GM12891 (cell line): Measurements from ENCODE around the gene SFMBT1.

Source experiments
- PAX5 ChIP-seq: IDR thresholded peaks from 2 replicates; pipeline ENCODE4 v1.6.1; 2011; ENCODE audit warnings: low read length, moderate library complexity, mild to moderate bottlenecking; ENCODE audit not compliant: insufficient read depth, severe bottlenecking
- POLR2A ChIP-seq: IDR thresholded peaks from 2 replicates; pipeline ENCODE4 v1.6.1; 2011; ENCODE audit warnings: low read depth, low read length, control low read depth
- POLR2AphosphoS5 ChIP-seq: IDR thresholded peaks from 2 replicates; pipeline ENCODE4 v1.6.1; 2011; ENCODE audit warnings: low read depth, low read length, control low read depth
- SPI1 ChIP-seq: IDR thresholded peaks from 2 replicates; pipeline ENCODE4 v1.6.1; 2011; ENCODE audit warnings: low read depth, low read length, control low read depth
- TAF1 ChIP-seq: IDR thresholded peaks from 2 replicates; pipeline ENCODE4 v1.6.1; 2011; ENCODE audit warnings: low read depth, low read length, control low read depth

- TF ChIP-seq SPI1 = no peak
- TF ChIP-seq TAF1 = no peak
- TF ChIP-seq POLR2AphosphoS5 = no peak
- no peak for TF ChIP-seq POLR2A
- TF ChIP-seq PAX5 = no peak
These were observed 165.8 kb downstream of the SFMBT1 start for GRCh38 chr3:52880047-52880446.
